HG03095 (cell line): Measurements from ENCODE around the gene DLX6.

Source experiments
- ATAC-seq: cut with Tn5 transposase; IDR thresholded peaks from one replicate; pipeline ENCODE4 v1.9.1; 2021; ENCODE audit warnings: moderate library complexity; ENCODE audit not compliant: unreplicated experiment

DLX6 gene

DNA sequence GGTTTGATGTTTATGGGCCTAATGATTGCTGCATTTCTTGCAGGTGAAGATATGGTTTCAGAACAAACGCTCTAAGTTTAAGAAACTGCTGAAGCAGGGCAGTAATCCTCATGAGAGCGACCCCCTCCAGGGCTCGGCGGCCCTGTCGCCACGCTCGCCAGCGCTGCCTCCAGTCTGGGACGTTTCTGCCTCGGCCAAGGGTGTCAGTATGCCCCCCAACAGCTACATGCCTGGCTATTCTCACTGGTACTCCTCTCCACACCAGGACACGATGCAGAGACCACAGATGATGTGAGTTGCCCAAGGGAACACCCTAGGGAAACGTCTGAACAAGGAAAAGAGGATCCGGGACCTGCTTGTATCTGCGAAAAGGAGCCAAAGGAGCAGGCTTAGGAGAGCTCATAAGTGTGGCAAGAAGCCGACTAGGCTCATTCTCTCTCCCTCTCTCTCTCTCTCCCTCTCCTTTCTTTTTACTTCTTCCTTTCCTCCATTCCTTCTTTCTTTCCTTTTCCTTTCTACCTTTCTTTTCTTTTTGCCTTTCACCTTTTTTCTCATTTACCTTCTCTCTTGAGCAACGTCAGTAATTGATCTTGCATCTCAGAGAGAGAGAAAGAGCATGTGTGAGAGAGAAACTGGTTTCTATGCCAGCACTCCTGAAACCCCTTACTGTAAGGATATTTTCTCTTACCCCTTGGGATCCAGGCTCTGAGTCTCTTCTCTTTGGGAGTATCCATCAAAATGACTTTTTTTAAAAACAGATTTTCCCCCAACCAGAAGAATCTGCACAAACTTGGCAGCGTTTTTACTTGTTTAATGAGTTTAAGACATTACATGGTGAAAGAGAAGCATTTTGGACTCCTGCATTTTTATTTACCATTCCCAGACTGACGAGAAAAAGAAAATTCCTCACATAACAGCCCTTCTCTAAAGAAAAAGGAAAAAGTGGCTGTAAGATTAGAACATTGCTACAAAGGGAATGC, 4.7 kb downstream of the DLX6 start:
- ATAC-seq, result no peak

DNA sequence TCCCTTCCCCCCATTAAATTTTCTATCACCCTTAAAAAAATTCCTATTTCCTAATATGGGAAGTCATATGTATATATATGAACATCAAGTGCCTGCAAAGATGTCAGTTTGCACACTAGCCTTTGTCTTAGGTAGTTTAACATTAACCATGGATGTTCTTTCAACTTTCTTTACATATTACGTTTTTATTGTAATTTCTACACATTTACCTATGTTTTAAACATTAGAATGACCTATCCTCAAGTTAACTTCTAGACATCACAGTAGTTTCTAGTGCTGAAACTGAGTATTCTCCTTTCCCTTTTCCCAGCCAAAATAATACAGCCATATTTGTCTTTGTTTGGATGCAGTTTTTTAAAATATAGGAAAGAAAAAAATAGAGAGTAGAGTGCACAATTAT, 5.8 kb downstream of the DLX6 start:
- ATAC-seq, result no peak

- ATAC-seq, result no peak
These were observed 6.4 kb downstream of the DLX6 start for GRCh38 chr7:97011536-97012364.

GRCh38 chr7:97012365-97013133, 7.2 kb downstream of the DLX6 start:
- no peak for ATAC-seq

- no peak for ATAC-seq
These were observed 7.9 kb downstream of the DLX6 start for GRCh38 chr7:97013134-97013844.

DNA sequence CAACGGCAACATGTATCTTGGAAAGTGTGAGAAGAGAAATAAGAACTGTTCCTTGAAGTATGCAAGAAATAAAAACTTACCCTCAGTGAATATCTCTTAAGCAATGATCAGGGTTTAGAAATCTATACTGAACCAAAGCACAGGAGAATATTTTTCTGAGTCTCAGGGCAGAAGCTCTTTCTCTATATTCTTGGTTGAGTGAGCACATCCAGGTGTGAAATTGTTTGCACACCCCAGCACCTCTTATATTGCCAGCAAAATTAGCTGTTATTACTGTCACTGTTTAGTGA, 8.4 kb downstream of the DLX6 start:
- no peak for ATAC-seq

- no peak for ATAC-seq
These were observed 8.9 kb downstream of the DLX6 start for GRCh38 chr7:97014145-97014750.

GRCh38 chr7:97015279-97015678, 9.9 kb downstream of the DLX6 start:
- no peak for ATAC-seq

GRCh38 chr7:97015756-97016380, 10.5 kb downstream of the DLX6 start:
- no peak for ATAC-seq

DNA sequence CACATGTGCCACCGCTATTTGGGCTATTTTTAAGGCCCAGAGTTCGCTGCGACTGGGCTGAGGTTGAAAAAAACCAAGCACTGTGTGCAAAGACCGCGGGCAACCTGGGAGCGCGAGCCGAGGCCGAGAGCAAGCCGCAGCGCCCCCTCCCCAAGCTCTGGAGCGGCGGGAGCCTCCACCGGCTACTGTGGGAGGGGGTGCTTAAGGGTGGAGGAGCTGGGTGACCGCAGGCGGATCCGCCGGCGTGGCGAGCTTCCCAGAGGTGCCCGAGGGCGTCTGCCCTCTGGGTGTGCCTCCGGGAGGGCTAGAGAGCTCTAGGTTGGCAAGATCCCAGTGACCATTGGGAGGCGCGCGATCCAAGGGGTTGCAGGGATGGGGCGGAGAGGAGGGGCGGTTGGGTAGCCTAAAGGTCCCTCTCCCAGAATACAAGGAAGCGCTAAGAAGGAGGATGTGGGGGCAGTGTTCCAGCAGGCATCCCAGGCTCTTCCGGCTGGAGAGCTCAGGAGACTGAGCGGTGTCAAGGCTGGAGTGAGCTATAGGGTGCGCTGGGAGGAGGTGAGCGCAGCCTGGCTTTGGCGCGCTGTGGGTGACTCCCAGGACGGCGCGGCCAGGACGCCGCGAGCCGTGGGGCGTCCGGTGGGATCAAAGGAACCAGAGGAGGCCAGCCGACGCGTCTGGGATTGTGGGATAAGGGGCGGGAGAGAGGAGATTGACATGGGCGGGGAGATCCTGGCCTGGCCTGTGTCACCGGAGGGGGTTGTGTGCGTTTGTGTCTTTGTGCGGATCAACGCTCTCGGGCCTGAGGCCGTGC, 11.2 kb downstream of the DLX6 start:
- no peak for ATAC-seq

GRCh38 chr7:97017192-97018125, 12.1 kb downstream of the DLX6 start:
- no peak for ATAC-seq

- ATAC-seq, result no peak
These were observed 12.8 kb downstream of the DLX6 start for GRCh38 chr7:97018126-97018601.

DNA sequence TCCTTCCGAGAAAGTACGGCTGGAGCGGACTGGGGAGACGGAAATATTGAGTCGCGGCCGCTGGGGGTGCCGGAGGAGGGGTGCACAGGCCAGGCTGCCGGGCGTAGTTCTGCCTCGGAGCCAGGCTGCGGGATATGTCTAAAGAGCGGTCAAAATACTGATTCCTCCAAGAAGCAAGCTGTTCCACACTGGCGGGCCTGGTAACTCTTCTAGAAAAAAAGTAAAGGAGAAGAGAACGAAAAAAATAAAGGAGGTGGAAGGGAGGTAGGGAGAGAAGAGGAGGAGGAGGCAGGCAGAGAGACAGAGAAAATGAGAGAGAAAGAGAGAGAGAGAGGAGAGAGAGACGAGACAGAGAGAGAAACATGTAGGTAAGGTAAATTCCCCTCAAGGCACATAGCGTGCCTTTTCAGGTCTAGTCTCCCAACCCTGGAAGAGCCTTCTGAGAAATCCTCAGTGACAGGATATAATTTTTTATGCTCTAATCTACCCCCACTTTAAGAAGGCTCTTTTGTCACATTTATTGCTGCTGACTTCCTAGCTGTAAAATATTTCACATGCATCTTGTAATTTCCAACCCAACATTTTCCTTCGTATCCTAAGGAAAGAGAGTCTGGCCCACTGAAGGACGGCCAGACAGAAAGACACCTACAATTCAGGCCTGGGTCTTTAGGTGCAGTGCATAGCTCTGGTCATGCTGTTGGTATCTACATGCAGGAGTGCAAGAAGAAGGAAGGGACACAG, 13.6 kb downstream of the DLX6 start:
- no peak for ATAC-seq

DNA sequence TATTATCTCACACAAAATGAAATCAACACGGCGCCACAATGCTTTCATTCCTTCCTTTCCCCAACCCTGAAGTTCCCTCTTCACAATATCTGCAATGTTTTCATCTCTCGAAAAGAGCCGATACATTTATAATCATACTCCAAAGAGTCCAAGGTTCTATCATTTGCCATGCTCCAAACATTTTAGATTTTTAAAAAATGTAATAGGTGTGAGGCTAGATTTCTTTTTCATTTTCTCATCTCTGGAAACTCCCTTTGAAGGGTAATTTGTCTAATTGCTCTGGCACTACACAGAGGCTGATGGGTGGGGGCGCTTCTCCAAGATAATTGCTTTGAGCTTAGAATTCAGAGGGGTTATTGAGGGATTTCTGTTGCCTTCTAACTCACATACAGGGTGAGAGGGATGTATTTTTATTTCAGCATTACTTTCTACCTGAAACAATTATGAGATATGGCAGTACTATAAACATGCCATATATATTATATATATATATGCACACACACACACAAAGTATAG, 14.4 kb downstream of the DLX6 start:
- no peak for ATAC-seq

GRCh38 chr7:97020601-97020995, 15.2 kb downstream of the DLX6 start:
- ATAC-seq, result no peak

DNA sequence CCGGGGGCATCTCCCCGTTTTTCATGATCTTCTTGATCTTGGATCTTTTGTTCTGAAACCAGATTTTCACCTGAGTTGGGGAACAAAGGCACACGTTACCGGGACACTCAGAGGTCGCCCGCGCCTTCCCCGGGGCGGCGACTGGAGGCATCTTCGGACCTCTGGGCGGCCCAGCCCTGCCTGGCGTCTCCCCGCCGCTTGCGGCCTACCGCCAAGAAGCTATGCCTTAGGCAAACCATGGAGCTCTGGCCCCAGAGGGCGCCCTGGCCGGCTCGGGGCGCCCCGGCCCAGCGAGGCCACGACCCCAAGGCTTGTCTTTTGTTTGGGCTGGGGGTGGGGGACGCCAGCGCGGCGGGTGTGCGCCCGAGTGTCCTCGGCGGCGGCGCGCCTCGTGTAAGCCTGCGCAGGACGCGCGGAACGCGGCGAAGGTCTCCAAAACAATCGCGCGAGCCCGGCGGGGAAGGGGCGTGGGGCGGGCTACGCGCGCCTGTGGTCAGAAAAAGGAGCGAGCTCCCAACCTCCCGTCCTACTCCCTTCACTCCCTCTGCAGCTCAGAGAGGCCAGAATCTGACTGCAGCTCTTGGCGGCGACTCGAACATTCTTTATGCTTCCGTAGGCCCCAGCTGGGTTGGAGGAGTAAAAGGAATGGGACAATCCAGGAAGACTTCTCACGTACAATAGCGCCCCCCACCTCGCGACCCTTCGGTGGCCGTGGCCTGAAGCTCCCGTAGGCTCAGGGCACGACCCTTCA, 15.8 kb downstream of the DLX6 start:
- ATAC-seq, result no peak
